Pulmonary artery endothelial cell (primary cell): Measurements from ENCODE around the gene PLXNA1. TPM values are rescaled to one million over a fixed set of nuclear protein-coding genes. Genes with fewer than 3 reads are reported as not detected.
A peak's percentile ranks its signal among the peaks of the same experiment; 100 is the strongest.

ENCODE experiments used
- DNase-seq: peaks from one replicate; pipeline ENCODE4 v3.0.0-alpha.2; 2011; ENCODE audit warnings: low read depth, low spot score
- total RNA-seq: library from RNA; depleted of rRNA; stranded (reverse); fragments of >200 nt; gene quantifications from 2 replicates; pipeline ENCODE4 v1.2.3, GENCODE V29; 2014

PLXNA1 gene
- total RNA-seq = 26.1 and 31.2 TPM in 2 replicates

DNA sequence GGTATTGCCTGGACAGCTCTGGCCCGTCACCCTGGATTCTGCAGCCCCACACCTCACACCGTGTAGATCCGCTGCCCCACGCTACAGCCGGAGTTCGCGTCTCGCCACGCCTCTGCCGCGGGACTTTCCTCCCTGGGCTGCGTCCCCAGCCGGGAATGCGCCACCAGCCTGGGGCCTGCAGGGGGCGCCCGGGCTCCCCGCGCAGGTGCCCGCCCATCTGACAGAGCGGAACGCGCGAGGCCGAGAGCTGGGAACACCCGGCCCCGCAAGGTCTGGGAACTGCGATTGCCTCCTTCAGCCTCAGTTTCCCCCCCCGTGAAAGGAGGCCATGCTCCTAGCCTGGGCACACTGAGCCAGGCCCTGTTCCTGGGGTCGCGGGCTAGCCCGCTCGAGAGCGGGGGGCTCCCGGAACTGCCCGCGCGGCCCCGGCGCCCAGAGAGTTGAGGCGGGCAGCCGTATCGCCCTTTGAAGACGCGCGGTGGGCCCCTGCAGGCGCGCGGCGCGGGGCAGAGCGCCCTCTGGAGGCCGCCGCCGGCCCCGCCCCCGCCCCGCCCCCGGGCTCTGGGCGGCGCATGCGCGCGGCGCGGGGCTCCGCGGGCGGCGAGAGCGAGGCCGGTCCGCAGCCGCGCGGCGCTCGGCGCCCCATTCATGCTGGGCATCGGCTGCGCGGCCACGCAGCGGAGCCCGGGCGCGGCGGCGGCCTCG, at the start of gene PLXNA1:
TSS of gene PLXNA1 (plus strand) at position 645 of the 705 bp plus-strand sequence. CDS start 5,479 bp downstream, outside the sequence.
- DNase-seq = peak; percentile 27

DNA sequence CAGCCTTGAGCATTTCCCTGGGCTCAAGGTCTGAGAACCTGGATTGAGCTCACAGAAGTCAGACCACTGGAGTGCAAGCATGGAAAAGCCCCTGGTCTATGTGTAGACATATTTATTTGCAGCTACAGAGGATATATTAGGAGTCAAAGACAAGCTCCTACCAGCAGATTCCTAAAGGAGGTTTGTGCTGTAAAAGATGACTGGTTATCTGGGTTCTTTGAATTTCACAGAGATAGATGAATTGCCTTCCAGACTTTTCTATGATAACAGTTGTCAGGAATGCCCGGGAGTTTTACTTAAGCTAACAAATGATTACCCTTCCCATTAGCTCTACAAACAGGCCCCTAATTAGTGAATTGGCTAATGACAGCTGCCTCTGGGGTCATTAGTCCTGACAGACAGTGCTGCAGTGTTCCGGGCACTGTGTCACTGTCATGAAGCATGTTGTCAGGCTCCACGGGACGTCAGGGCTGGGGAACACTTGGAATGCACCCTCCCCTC, 48.8 kb upstream of the PLXNA1 start:
- no peak for DNase-seq

GRCh38 chr3:126934991-126935390, 47.9 kb upstream of the PLXNA1 start:
- no peak for DNase-seq

DNA sequence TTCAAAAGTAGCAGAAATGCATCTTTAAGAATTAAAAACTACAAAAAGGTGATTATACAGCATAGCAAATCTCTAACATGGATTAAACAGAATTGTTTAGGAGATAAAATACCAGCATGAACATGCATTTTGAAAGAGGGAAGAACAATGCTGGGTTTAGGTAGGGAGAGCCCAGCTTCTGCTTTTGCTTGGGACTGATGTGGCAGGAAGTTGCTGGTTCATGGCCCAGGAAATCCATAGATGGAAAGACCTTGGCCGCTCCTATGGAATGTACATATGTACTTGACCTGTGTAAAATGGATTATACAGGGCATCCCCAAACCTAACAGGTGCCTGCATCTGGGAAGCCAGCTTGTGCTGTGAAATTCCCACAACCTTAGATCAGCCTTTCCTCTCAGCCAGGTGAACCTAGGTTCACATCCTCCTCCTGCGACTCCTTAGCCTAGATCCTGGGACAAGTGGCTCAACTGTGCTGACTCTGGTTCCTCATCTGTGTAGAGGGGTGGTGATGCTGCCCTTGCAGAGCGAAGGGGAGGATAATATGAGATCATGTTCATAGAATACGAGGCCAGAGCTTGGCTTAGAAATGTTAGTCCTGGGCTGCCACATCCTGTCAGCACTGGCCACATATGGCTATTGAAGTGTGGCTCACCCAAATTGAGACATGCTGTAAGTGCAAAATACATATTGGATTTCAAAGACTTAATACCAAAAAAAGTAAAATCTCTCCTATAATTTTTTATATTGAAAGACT, 47.0 kb upstream of the PLXNA1 start:
- no peak for DNase-seq

DNA sequence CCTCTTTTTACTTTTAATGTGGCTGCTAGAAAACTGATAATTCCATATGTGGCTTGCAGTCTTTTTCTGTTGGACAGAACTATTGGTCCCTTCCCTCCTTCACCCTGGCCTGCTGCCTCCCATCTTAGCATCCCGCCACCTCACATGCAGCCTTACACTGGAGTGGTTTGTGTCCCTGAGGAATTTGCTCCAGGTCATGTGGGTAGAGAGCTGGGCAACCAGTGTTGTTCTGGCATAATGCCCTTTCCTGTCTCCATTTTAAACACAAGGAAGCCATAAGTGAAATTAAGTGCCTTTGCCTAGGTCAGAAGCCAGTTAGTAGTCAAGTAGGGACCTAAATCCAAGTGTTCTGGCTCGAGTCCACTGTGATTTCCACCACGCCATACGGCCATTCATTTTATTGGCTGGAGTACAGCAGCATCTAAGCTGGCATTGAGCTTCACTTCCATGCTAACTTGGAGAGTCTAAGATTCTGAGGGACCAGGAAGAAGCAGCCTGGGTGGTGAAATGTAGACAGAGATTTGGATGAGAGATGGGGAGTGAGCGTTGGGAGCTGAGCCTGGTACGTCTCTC, 46.0 kb upstream of the PLXNA1 start:
- DNase-seq = no peak

GRCh38 chr3:126937533-126937932, 45.4 kb upstream of the PLXNA1 start:
- DNase-seq = no peak

DNA sequence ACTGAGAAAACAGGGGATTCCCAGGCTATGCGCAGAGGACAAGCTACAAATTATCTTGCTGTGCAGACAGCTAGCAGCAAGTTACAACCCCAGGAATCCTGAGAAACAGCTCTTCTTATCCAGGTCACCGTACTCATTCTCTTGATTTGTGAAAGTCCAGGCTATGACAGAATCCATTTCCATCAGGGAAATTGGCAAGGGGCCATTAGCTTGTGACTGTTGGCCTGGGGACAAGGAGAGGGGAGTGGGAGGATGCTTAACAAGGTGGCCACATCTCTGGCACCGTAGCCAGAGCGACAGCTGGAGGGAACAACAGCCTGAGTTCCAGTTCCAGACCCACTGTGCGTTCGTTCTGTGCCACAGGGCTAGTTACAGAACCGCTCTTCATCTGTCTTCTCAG, 44.9 kb upstream of the PLXNA1 start:
- DNase-seq = no peak

GRCh38 chr3:126938520-126939337, 44.2 kb upstream of the PLXNA1 start:
- no peak for DNase-seq

- DNase-seq = no peak
Measured at GRCh38 chr3:126939338-126939718, 43.6 kb upstream of the PLXNA1 start.

DNA sequence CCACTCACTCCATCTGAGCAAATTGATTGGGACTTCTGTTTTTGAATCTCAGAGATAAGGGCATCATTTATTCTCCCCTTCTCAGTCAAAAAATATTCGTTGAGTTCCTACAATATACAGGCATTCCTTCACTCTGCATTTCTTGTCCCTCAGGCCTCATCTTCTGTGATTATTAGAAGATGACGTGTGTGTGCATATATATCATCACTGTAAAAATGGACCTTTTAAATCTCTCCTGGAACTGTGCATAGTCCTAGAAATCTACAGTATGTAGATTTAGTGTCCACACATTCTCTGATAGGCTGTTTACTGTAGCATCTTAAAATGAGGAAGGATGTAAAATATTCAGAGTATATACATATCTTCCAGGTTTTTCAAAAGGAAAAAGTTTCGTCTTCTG, 43.2 kb upstream of the PLXNA1 start:
- DNase-seq = no peak

DNA sequence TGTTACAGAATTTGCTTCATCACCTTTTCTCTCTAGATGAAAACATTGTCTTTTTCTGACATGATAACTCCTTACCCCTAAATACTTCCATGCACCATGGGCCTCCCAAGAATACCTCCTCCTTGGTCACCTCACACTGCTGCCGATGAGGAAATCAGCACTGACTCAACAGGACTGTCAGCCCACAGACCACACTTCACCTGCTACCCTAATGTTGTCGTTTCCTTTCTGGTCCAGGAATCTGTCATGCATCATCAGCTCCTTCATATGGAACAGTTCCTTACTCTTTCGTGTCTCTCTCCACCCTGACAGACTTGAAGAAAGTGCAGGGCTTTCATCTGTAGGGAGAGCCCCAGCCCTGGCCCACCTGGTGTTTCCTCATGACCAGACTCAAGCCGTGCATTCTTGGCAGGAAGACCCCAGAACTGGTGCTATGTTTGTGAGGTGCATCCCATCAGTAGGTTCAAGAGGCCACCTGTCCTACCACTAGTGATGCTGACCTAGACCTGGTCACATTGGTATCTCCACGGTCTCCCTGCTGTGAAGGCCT, 41.1 kb upstream of the PLXNA1 start:
- no peak for DNase-seq

DNA sequence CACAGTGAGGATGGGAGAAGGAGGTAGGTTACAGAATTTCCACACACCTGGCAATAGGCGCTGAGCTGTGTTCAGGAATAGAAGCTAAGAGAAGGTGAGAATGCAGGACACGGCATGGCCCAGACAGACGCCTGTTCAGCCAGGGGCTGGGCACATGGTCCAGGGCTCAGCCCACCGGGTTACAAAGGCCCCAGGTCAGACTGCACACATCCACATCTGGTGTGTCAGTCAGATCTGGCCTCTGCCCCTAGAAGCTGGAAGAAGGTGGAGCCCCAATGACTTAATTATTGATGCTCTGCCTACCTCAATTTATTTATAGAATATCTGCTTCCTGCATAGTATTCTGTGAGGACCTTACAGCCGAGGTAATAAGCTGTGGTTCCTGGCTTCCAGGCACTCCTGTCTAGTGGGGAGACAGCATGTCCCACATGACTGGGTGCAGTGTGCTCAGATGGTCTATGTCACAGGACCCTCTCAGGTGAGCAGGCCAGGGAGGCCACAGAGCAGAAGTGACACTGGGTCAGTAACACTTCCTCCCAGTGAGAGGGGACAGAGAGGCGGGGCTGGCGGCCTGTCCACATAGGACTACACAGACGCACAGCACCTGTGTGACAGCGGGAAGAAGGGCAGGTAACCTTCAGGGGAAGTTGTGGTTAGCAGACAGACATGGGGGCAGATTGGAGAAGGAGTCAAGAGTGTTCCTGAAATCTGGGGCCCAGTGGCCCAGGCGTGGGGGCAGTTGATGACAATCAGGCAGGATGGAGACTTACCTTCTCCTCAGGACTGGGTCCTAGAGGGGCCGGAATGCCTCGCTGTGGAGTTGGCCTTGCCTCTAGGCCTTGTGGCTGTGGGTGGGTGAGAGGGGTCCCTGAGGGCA, 38.6 kb upstream of the PLXNA1 start:
- DNase-seq = no peak

GRCh38 chr3:126945171-126945721, 37.7 kb upstream of the PLXNA1 start:
- DNase-seq = no peak

DNA sequence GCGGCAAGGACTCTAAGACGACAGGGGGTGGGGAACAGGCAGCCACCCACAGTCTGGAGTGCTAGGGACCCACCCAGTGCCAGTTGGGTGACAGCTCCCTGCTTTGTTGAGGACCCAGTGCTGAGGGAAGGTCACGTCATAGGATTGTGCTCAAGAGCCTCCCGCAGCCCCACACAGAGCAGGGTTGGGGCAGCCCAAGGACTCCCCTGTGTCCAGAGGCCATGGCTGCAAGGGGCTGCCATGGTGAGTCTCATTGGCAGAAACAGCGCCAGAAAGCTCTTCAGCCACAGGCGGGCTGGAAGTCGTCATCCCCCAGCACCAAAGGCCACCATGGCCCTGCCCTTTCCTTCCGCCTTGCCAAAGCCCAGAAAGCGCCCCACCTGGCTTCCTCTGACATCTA, 37.0 kb upstream of the PLXNA1 start:
- DNase-seq = no peak

DNA sequence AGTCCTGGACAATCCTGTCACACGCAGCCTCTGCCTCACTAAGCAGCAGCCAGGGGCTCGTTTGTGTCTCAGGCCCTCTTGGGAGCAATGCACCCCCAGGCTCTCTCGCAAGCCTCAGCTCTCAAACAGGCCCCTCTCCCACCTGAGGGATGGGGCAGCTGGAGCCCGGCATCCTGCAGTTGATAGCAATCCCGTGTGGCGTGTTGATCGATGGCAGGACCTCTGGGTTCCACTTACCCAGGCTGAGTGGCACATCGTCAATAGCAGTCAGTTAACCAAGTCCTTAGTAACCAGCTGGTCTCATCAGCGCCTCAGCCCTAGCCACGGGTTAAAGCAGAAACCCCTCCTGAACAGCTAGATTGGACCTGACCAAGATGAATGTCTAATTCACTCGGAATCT, 36.5 kb upstream of the PLXNA1 start:
- no peak for DNase-seq

DNA sequence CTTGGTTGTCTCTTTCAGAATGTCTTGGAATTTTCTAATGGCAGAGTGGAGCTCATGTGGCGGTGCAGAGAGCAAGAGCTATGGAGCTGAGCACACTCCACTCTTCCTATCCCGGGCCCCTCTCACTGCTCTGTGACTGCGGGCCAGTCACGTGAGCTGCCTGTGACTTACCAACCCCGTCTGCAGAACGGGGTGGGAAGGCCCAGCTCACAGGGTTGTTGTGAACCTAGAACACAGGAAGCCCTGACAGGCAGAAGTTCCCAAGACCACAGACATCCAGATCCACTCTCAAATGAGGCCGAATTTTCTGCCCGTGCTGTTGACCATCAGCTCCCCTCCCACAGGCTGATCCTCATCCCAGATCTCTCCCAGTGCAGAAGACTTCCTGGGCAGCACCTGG, 35.5 kb upstream of the PLXNA1 start:
- no peak for DNase-seq

GRCh38 chr3:126948980-126949535, 33.9 kb upstream of the PLXNA1 start:
- DNase-seq = no peak

DNA sequence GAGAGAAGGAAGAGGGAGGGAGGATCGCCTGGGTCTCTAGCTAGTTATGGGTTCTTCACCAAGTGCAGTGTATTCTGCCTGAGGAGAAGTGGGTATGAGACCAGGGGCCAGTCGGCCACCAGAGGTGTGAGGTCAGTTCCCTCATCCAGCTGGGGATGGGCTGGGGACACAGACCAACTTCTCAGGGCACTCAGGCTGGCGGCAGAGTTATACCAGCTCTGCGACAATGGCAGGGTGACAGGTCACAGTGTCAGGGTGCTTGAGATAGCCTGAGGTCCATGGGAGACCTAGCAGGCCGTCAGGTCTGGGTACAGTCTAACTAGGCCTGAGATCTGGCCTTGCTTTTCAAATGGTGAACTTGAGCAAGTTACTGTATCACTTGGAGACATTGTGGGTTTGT, 31.4 kb upstream of the PLXNA1 start:
- no peak for DNase-seq

DNA sequence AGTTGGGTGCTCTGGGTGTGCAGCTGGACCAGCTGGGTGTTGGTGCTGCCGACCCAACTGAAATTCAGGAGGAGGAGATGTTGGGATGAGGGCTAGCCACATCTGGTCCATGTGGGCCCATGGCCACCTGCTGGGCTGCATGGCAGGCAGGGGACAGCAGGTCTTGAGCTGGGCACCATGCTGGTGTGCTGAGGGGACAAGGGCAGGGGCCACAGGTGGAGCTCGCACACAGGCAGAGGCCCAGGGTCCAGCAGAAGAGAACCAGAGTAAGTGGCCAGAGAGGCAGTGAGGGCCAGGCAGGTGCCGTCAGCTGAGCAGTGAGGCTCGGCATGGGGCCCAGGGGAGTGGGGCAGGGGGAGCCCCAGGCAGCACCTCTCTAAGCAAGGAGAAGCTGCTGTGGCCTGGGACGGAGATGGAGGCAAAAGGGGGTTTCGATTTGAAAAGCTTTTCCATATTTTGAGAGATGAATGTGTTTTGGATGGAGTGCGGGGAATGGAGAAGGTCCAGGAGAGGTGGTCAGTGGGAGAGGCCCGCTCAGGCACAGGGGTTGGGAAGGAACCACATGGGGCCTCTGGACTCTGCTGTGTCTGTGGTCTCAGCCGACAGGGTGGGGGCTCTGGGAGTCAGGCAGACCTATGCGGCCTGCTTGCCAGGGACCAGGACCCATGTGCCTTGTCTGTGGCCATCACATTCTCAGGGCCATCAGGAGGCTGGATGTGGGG, 30.5 kb upstream of the PLXNA1 start:
- no peak for DNase-seq
